ENCODE data around the gene SLC13A2. TPM values are rescaled to one million over a fixed set of nuclear protein-coding genes. Genes with fewer than 3 reads are reported as not detected.
"Not testable (repeated sequence)": the region's sequence is repeated elsewhere in the genome, so short reads cannot be mapped to it uniquely, and the experiment has no call there.

The SLC13A2 gene
- total and polyA plus RNA-seq, 12 donors = not detected

DNA sequence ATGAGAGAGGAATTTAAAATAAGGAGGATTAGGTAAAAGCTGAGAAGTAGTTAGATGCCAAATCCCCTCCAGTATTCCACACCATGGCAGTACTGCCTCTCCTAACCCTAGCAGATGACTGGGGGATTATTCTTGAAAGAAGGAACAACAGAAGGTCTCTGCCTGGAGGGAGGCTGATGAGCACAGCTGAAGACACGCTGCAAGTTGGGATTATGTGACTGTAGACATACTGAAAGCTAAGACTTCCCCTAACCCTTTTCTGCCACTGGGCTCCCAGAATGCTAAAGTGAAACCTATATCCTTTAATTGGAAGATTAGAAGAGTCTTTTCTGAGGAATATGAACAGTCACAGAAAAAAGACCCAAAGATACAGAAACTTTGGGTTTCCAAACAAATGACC lies 39.7 kb upstream of the SLC13A2 start:
- Histone ChIP-seq H3K4me1 (no peaks in the 10 kb centered on the region), H3K27me3 (peaks cover 0 to 34% (median 4%) of the 10 kb centered on the region in 7 donors), H3K36me3 (no peaks in the 10 kb centered on the region), H3K4me3 (no peak overlapping the region), H3K9me3 (no peaks in the 10 kb centered on the region), H3K27ac (no peak overlapping the region)
- 50 to 62% methylated on average over 1 of the region's 1 CpG for WGBS, 2 donors
- ATAC-seq (no peak), DNase-seq (no peak)
- intact Hi-C loops (cut with DNase I) = no loop called here
- TF ChIP-seq, protein P1, sequence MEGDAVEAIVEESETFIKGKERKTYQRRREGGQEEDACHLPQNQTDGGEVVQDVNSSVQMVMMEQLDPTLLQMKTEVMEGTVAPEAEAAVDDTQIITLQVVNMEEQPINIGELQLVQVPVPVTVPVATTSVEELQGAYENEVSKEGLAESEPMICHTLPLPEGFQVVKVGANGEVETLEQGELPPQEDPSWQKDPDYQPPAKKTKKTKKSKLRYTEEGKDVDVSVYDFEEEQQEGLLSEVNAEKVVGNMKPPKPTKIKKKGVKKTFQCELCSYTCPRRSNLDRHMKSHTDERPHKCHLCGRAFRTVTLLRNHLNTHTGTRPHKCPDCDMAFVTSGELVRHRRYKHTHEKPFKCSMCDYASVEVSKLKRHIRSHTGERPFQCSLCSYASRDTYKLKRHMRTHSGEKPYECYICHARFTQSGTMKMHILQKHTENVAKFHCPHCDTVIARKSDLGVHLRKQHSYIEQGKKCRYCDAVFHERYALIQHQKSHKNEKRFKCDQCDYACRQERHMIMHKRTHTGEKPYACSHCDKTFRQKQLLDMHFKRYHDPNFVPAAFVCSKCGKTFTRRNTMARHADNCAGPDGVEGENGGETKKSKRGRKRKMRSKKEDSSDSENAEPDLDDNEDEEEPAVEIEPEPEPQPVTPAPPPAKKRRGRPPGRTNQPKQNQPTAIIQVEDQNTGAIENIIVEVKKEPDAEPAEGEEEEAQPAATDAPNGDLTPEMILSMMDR (IDR thresholded peaks at IDR 0.05) = no peak

DNA sequence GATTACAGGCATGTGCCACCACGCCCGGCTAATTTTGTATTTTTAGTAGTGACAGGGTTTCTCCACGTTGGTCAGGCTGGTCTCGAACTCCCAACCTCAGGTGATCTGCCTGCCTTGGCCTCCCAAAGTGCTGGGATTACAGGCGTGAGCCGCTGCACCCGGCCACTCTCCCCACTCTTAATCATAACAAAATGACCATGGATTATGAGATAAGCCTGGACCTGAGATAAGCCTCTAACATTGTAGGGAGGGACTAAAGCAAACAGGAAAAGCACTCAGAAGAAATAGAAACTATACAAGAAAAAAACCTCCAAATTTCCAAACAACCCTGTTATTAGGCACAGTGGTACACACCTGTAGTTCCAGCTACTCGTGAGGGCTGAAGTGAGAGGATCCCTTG lies 39.1 kb upstream of the SLC13A2 start:
- H3K4me1 ChIP-seq; DNase-seq; H3K9me3 ChIP-seq; H3K4me3 ChIP-seq; intact Hi-C loops (cut with DNase I); H3K27ac ChIP-seq; ATAC-seq; H3K36me3 ChIP-seq: not testable (repeated sequence)
- WGBS, 2 donors = 68% methylated on average over 8 of the region's 8 CpGs
- peaks cover 0 to 34% (median 4%) of the 10 kb centered on the region in 7 donors for H3K27me3 ChIP-seq

DNA sequence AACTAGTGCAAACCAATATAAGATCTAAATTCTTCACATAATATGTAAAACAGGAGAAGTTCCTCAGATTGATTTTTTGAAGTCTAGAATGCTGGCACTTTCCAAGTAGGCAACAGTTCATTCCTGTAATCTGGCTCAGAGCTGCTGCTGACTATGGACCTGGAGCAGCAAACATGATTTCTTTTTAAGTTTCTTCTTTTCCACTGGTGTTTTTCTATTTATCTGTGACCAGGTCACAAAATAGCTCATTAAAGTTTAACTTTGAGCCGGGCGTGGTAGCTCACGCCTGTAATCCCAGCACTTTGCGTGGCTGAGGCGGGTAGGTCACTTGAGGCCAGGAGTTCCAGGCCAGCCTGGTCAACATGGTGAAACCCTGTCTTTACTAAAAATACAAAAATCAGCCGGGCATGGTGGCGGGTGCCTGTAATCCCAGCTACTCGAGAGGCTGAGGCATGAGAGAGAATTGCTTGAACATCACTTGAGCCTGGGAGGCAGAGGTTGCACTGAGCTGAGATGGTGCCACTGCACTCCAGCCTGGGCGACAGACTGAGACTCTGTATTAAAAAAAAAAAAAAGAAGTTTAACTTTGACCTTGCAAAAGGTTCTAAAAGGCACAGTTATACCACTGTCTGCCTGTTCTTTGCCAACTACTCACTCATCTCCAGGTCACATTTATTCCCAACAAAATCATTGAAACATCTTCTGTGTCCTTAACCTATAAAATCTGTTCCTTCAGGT lies 29.4 kb upstream of the SLC13A2 start:
- peaks cover 0 to 19% (median 0%) of the 10 kb centered on the region in 11 donors for H3K9me3 ChIP-seq
- no peaks in the 10 kb centered on the region for H3K4me1 ChIP-seq
- no peak overlapping the region for H3K27ac ChIP-seq
- peaks cover 0 to 29% (median 0%) of the 10 kb centered on the region in 7 donors for H3K27me3 ChIP-seq
- DNase-seq (no peak), ATAC-seq (no peak)
- TF ChIP-seq, protein P1 (IDR thresholded peaks at IDR 0.05) = no peak
- intact Hi-C loops (cut with DNase I) = no loop called here
- no peaks in the 10 kb centered on the region for H3K36me3 ChIP-seq
- no peak overlapping the region for H3K4me3 ChIP-seq
- WGBS, 2 donors = 87 to 90% methylated on average over 9 of the region's 9 CpGs

DNA sequence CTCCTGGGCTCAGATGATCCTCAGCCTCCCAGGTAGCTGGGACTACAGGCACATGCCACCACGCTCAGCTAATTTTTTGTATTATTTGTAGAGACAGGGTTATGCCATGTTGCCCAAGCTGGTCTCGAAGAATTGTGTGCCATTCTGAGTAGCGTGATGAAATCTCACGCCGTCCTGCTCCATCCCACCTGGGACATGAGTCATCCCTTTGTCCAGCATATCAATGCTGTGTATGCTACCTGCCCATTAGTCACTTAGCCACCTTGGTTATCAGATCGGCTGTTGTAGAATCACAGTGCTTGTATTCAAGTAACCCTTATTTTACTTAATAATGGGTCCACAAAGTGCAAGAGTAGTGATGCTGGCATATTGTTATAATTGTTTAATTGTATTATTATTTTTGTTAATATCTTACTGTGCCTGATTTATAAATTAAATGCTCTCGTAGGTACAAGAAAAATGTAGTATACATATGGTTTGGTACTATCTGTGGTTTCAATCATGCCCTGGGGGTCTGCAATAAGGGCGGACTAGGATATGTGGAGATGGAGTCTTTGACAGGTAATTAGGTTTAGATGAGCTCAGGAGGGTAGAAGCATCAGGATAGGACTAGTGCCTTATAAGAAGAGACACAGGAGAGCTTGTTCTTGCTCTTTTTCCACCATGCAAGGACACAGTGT lies 26.6 kb upstream of the SLC13A2 start:
- WGBS, 2 donors = 83 to 88% methylated on average over 8 of the region's 8 CpGs
- H3K9me3 ChIP-seq = peaks cover 0 to 28% (median 0%) of the 10 kb centered on the region in 11 donors
- no peaks in the 10 kb centered on the region for H3K4me1 ChIP-seq
- no peak overlapping the region for H3K27ac ChIP-seq
- peaks cover 0 to 14% (median 0%) of the 10 kb centered on the region in 7 donors for H3K27me3 ChIP-seq
- TF ChIP-seq, protein P1 (IDR thresholded peaks at IDR 0.05) = no peak
- intact Hi-C loops (cut with DNase I) = no loop called here
- ATAC-seq = no peak
- no peak for DNase-seq
- no peak overlapping the region for H3K4me3 ChIP-seq
- no peaks in the 10 kb centered on the region for H3K36me3 ChIP-seq

DNA sequence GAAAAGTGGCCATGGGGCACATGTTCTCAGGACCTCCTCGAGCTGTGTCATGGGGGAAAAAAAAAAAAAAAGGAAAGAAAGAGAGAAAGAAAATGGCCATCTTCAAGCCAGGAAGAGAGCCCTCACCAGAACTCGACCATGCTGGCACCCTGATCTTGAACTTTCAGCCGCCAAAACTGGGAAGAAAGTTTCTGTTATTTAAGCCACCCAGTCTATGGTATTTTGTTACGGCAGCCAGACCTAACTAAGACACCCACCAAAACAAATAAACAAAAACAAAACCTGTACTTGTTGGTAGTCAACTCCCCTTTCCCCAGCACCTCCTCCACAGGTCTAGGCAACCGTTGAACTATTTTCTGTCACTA lies 26.1 kb upstream of the SLC13A2 start:
- peaks cover 0 to 24% (median 0%) of the 10 kb centered on the region in 11 donors for H3K9me3 ChIP-seq
- H3K4me3 ChIP-seq = no peak overlapping the region
- peaks cover 0 to 13% (median 0%) of the 10 kb centered on the region in 7 donors for H3K27me3 ChIP-seq
- H3K36me3 ChIP-seq = no peaks in the 10 kb centered on the region
- no peak overlapping the region for H3K27ac ChIP-seq
- intact Hi-C loops (cut with DNase I) = no loop called here
- WGBS, 2 donors = 70 to 77% methylated on average over 5 of the region's 5 CpGs
- TF ChIP-seq, protein P1 (IDR thresholded peaks at IDR 0.05) = no peak
- ATAC-seq = no peak
- H3K4me1 ChIP-seq = no peaks in the 10 kb centered on the region
- no peak for DNase-seq
